HepG2 (cell line): ENCODE data around the gene PLXNA1. TPM values are rescaled to one million over a fixed set of nuclear protein-coding genes. Genes with fewer than 3 reads are reported as not detected.
A peak's percentile ranks its signal among the peaks of the same experiment; 100 is the strongest.

Experiments
- ATAC-seq: fragments of 200-7000 bp; cut with Tn5 transposase; 3 replicates; pipeline ENCODE4 v1.9.1; 2020; ENCODE audit warnings: mild to moderate bottlenecking, moderate library complexity
- BruUV-seq: library from RNA; stranded (reverse); fragments of 400-500 nt; replicated peaks from 2 replicates; lab custom pipeline; 2021; lab: Mats Ljungman, UMichigan
- CTCF ChIA-PET: fragments of 300-600 bp; formaldehyde crosslinking; extraction: SDS; loops from one replicate; lab custom pipeline; 2021; ENCODE audit warnings: low total read pairs, inconsistent platforms, low intra/inter-chr PET ratio; lab: Yijun Ruan, JAX
- POLR2A ChIA-PET: fragments of 350-600 bp; sonication (Branson Sonifier 250); formaldehyde crosslinking; loops from one replicate; lab custom pipeline; 2020; ENCODE audit warnings: antibody characterized with exemption, inconsistent platforms; lab: Yijun Ruan, JAX
- DNase-seq: peaks from one replicate; pipeline ENCODE4 v3.0.0-alpha.2; 2015; ENCODE audit warnings: low spot score
- FAIRE-seq: peaks from 3 replicates; lab custom pipeline; 2011; peaks lifted over from hg19 to GRCh38; lab: Jason Lieb, UNC
- H2AFZ ChIP-seq: one replicate; pipeline ENCODE4 v1.6.1; 2011; ENCODE audit warnings: low read length, inconsistent platforms
- H3K27ac ChIP-seq: fragments of 300-600 bp; 3 replicates; pipeline ENCODE4 v1.8.0; 2011; ENCODE audit warnings: mixed run types, mild to moderate bottlenecking, mixed read lengths, low read length, inconsistent platforms; ENCODE audit not compliant: insufficient read depth; ENCODE audit errors: extremely low read length
- H3K27me3 ChIP-seq, 2 experiments: fragments of 200-600 bp in 1 of 2; 2 replicates in 1 of 2; 3 replicates in 1 of 2; pipeline versions ENCODE4 v1.6.0 to v1.8.0; 2011; ENCODE audit warnings: low read length in 2 of 2, mild to moderate bottlenecking in 2 of 2, moderate library complexity in 2 of 2, inconsistent platforms in 1 of 2; ENCODE audit not compliant: insufficient read depth in 2 of 2, control insufficient read depth in 1 of 2
- H3K36me3 ChIP-seq, 2 experiments: fragments of 200-600 bp in 1 of 2; replicated peaks in 1 of 2; 2 replicates in 1 of 2; 3 replicates in 1 of 2; pipeline versions ENCODE4 v1.5.1 to v1.8.0; 2011; ENCODE audit warnings: low read length in 2 of 2, inconsistent platforms in 1 of 2; ENCODE audit not compliant: insufficient read depth in 2 of 2, control insufficient read depth in 1 of 2
- H3K4me1 ChIP-seq: 2 replicates; pipeline ENCODE4 v1.5.1; 2012; ENCODE audit warnings: low read length, inconsistent platforms; ENCODE audit not compliant: insufficient read depth
- H3K4me2 ChIP-seq: 2 replicates; pipeline ENCODE4 v1.6.0; 2011; ENCODE audit warnings: low read depth, low read length, inconsistent platforms
- H3K4me3 ChIP-seq, 3 experiments: fragments of 200-600 bp in 1 of 3; sonication (generic), shearing (Covaris generic) in 1 of 3; replicated peaks in 1 of 3; 2 replicates each; pipeline ENCODE4 v1.5.1; 2011 to 2016; ENCODE audit warnings: low read length in 3 of 3, inconsistent platforms in 2 of 3, low read depth in 2 of 3, mild to moderate bottlenecking in 2 of 3, control low read depth in 1 of 3, mixed read lengths in 1 of 3; ENCODE audit not compliant: insufficient read depth in 1 of 3
- H3K79me2 ChIP-seq: one replicate; pipeline ENCODE4 v1.6.1; 2011; ENCODE audit warnings: low read length, inconsistent platforms; ENCODE audit not compliant: insufficient read depth
- H3K9ac ChIP-seq: 2 replicates; pipeline ENCODE4 v1.6.0; 2011; ENCODE audit warnings: mild to moderate bottlenecking, low read depth, low read length, inconsistent platforms; ENCODE audit not compliant: insufficient read depth
- H3K9me3 ChIP-seq: 2 replicates; pipeline ENCODE4 v1.5.1; 2012; ENCODE audit warnings: mild to moderate bottlenecking, low read length
- H4K20me1 ChIP-seq: 2 replicates; pipeline ENCODE4 v1.6.0; 2011; ENCODE audit warnings: inconsistent platforms, mild to moderate bottlenecking, low read length, moderate library complexity; ENCODE audit not compliant: insufficient read depth
- AGO2 ChIP-seq: fragments of 200-400 bp; formaldehyde crosslinking; optimal IDR thresholded peaks from 2 replicates; pipeline ENCODE3; 2017; ENCODE audit warnings: mild to moderate bottlenecking, low read depth, low read length, moderate library complexity
- HNRNPL ChIP-seq: fragments of 200-400 bp; formaldehyde crosslinking; IDR thresholded peaks from 2 replicates; pipeline ENCODE4 v1.6.1; 2017; ENCODE audit warnings: mild to moderate bottlenecking, low read depth, low read length
- KAT8 ChIP-seq: IDR thresholded peaks from 2 replicates; pipeline ENCODE4 v1.6.1; 2016; ENCODE audit warnings: missing genetic modification reagents, missing compliant biosample characterization
- MLLT10 ChIP-seq: sonication (generic); formaldehyde crosslinking; IDR thresholded peaks from 2 replicates; pipeline ENCODE4 v1.4.0; 2020; ENCODE audit warnings: missing genetic modification reagents
- RARG ChIP-seq: sonication (generic); formaldehyde crosslinking; IDR thresholded peaks from 2 replicates; pipeline ENCODE4 v1.4.0; 2020; ENCODE audit warnings: low read depth, mild to moderate bottlenecking, missing genetic modification reagents
- RFX5 ChIP-seq: IDR thresholded peaks from 2 replicates; pipeline ENCODE4 v1.6.1; 2011; ENCODE audit warnings: low read depth, low read length, improper control_type of control experiment
- SMAD9 ChIP-seq: sonication (generic); formaldehyde crosslinking; IDR thresholded peaks from 2 replicates; pipeline ENCODE4 v1.5.1; 2020; ENCODE audit warnings: mild to moderate bottlenecking, missing genetic modification reagents
- THYN1 ChIP-seq: sonication (generic); formaldehyde crosslinking; IDR thresholded peaks from 2 replicates; pipeline ENCODE4 v1.8.1; 2023; ENCODE audit warnings: low read depth, mild to moderate bottlenecking, moderate library complexity, missing genetic modification reagents, borderline replicate concordance
- ZBTB33 ChIP-seq: sonication (generic); formaldehyde crosslinking; IDR thresholded peaks from 2 replicates; pipeline ENCODE4 v1.4.0; 2020; ENCODE audit warnings: missing genetic modification reagents
- ZNF251 ChIP-seq: sonication (generic); formaldehyde crosslinking; IDR thresholded peaks from 2 replicates; pipeline ENCODE4 v1.9.0; 2021; ENCODE audit warnings: mild to moderate bottlenecking, missing genetic modification reagents
- ZNF317 ChIP-seq: sonication (generic); formaldehyde crosslinking; IDR thresholded peaks from 2 replicates; pipeline ENCODE4 v1.5.0; 2020; ENCODE audit warnings: mild to moderate bottlenecking, missing genetic modification reagents
- ZNF644 ChIP-seq: IDR thresholded peaks from 2 replicates; pipeline ENCODE4 v1.6.1; 2016; ENCODE audit warnings: low read depth
- ZNF672 ChIP-seq: sonication (generic); formaldehyde crosslinking; IDR thresholded peaks from 2 replicates; pipeline ENCODE4 v1.8.1; 2022; ENCODE audit warnings: missing genetic modification reagents
- ZSCAN30 ChIP-seq: sonication (generic); formaldehyde crosslinking; IDR thresholded peaks from 2 replicates; pipeline ENCODE4 v1.5.0; 2020; ENCODE audit warnings: mild to moderate bottlenecking, missing genetic modification reagents
- WGBS: methylation state at CpG from one replicate; pipeline ENCODE4 v1.1.6; 2017; ENCODE audit warnings: low lambda C conversion rate; 5-methylcytosine and 5-hydroxymethylcytosine counted together
- in situ Hi-C: cut with HindIII; loops from 2 replicates; pipeline ENCODE4 v1.10.0; 2017; ENCODE audit warnings: low pct_unique_long_range_greater_than_20kb; ENCODE audit not compliant: extremely low pct_ligation_motif_present
- intact Hi-C: fragments of 100-400 bp; cut with micrococcal nuclease; formaldehyde crosslinking; loops from one replicate; pipeline ENCODE4 v1.10.0; 2022; ENCODE audit not compliant: unreplicated experiment
- polyA plus RNA-seq, 8 experiments: library from polyadenylated mRNA; depleted of rRNA in 3 of 8; stranded (reverse) in 7 of 8; unstranded in 1 of 8; fragments of >200 nt; fragmentation: Illumina TruSeq in 4 of 8; extraction: Trizol in 4 of 8; gene quantifications; 2 replicates each; pipeline versions ENCODE4 v1.2.1 to v1.2.3, GENCODE V29; 2011 to 2016; ENCODE audit warnings: low read depth in 4 of 8, missing spikeins in 1 of 8, mixed read lengths in 1 of 8; ENCODE audit not compliant: insufficient read depth in 1 of 8
- total RNA-seq, 5 experiments: library from RNA; depleted of rRNA; stranded (reverse); fragments of >200 nt; fragmentation: Illumina TruSeq; extraction: Trizol; gene quantifications; 2 replicates each; pipeline ENCODE4 v1.2.3, GENCODE V29; 2016; ENCODE audit warnings: low read depth in 1 of 5
- TF ChIP-seq, protein P1 (sequence below): sonication (generic); formaldehyde crosslinking; IDR thresholded peaks from 2 replicates; pipeline ENCODE4 v1.4.0; 2020; ENCODE audit warnings: missing genetic modification reagents

Gene PLXNA1
- total and polyA plus RNA-seq, 2 of the 13 experiments (the other 11 are each of a cell fraction or from before 2014, with no cell fraction given): 16.6 to 18.2 TPM

GRCh38 chr3:126999383-126999782 is 16.5 kb downstream of the PLXNA1 start:
- ChIA-PET POLR2A (no interaction called here), CTCF (no interaction called here)
- Histone ChIP-seq H3K9ac (no peak overlapping the region), H3K79me2 (no peaks in the 10 kb centered on the region), H3K27ac (no peak overlapping the region), H3K4me3 (no peak overlapping the region), H3K9me3 (no peaks in the 10 kb centered on the region), H2AFZ (no peak overlapping the region), H3K36me3 (peaks cover 0 to 4% of the 10 kb centered on the region in 2 experiments; a peak in 2 of 5 replicates), H4K20me1 (no peaks in the 10 kb centered on the region; the same call in 1 of the 2 replicates), H3K4me1 (no peaks in the 10 kb centered on the region), H3K4me2 (no peak overlapping the region), H3K27me3 (no peaks in the 10 kb centered on the region; a peak in 1 of 5 replicates)
- no CpG with 5 or more reads among the region's 15 CpGs for WGBS
- in situ Hi-C loops: no loop called here
- no peak for ATAC-seq
- no peak for FAIRE-seq
- TF ChIP-seq SMAD9 (CRISPR knock-in tag): no peak
- no peak for TF ChIP-seq ZNF672 (CRISPR knock-in tag)
- TF ChIP-seq ZBTB33: peak; percentile 78
- TF ChIP-seq ZNF317: 0 out of 2 replicates have a peak, but pooled peaks have one; percentile 61
- TF ChIP-seq AGO2: peak; percentile 55
- peak; percentile 74; the same call in 1 of the 2 replicates for TF ChIP-seq HNRNPL
- no peak for DNase-seq
- intact Hi-C loops: no loop called here
- BruUV-seq: no TSS peak

DNA sequence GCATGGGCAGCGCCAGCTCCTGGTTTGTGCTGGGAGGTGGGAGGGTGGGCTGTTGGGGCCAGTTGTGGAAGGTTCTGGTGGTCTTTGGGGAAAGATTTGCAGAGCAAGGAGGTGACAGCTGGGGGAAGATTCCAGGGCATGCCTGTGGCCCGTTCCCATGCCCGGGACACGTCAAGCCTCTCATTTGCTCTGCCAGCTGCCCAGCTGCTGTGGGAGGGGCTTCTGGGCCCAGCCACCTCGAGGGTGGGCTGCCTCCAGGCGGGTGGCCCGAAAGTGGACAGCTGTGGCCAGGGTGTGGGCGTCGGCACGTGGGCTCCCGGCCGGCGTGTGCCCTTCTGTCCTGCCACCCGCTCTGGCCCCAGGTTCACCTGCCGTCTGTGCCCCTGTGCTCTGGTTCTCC is 17.2 kb downstream of the PLXNA1 start:
- BruUV-seq: no TSS peak
- Histone ChIP-seq H3K36me3 (peaks cover 0 to 6% of the 10 kb centered on the region in 2 experiments; a peak in 2 of 5 replicates), H3K27ac (no peak overlapping the region), H3K9ac (no peak overlapping the region), H3K4me3 (no peak overlapping the region), H3K4me1 (no peaks in the 10 kb centered on the region), H3K27me3 (no peaks in the 10 kb centered on the region; a peak in 1 of 5 replicates), H3K79me2 (no peaks in the 10 kb centered on the region), H2AFZ (no peak overlapping the region), H4K20me1 (no peaks in the 10 kb centered on the region), H3K4me2 (no peak overlapping the region), H3K9me3 (no peaks in the 10 kb centered on the region)
- ChIA-PET CTCF (no interaction called here), POLR2A (no interaction called here)
- in situ Hi-C loops: no loop called here
- DNase-seq (no peak), ATAC-seq (no peak), FAIRE-seq (no peak)
- WGBS: 94% methylated on average over 3 of the region's 15 CpGs
- intact Hi-C loops: no loop called here
- no peak for TF ChIP-seq ZNF251
- no peak for TF ChIP-seq ZNF644 (CRISPR knock-in tag)
- TF ChIP-seq RFX5: no peak
- no peak for TF ChIP-seq RARG (CRISPR knock-in tag)
- TF ChIP-seq, protein P1, sequence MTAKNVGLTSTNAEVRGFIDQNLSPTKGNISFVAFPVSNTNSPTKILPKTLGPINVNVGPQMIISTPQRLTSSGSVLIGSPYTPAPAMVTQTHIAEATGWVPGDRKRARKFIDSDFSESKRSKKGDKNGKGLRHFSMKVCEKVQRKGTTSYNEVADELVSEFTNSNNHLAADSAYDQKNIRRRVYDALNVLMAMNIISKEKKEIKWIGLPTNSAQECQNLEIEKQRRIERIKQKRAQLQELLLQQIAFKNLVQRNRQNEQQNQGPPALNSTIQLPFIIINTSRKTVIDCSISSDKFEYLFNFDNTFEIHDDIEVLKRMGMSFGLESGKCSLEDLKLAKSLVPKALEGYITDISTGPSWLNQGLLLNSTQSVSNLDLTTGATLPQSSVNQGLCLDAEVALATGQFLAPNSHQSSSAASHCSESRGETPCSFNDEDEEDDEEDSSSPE: no peak
- TF ChIP-seq KAT8 (CRISPR knock-in tag): no peak
- no peak for TF ChIP-seq THYN1
- TF ChIP-seq ZSCAN30 (CRISPR knock-in tag): no peak
- no peak for TF ChIP-seq MLLT10 (CRISPR knock-in tag)
